Measurements from ENCODE around the gene PEX14. TPM values are rescaled to one million over a fixed set of nuclear protein-coding genes. Genes with fewer than 3 reads are reported as not detected.
"Not testable (repeated sequence)": the region's sequence is repeated elsewhere in the genome, so short reads cannot be mapped to it uniquely, and the experiment has no call there.

Gene PEX14
- total RNA-seq, 2 donors from 2014 or later, result 22.3 to 22.7 TPM

GRCh38 chr1:10444795-10445397 is 29.9 kb upstream of the PEX14 start:
- ATAC-seq (peak in 1 of 2 donors; percentile 47), DNase-seq (ENCODE audit: low spot score in 2 of 2) (no peak)
- Mint-ChIP-seq H3K36me3 (no peaks in the 10 kb centered on the region), H3K9me3 (no peaks in the 10 kb centered on the region), H3K27ac (peak overlapping the region in 1 of 2 donors; percentile 35)

GRCh38 chr1:10446790-10447422 is 27.8 kb upstream of the PEX14 start:
- no peak for ATAC-seq
- no peak overlapping the region for H3K27ac Mint-ChIP-seq
- DNase-seq (ENCODE audit: low spot score in 2 of 2), result no peak
- H3K9me3 Mint-ChIP-seq, result no peaks in the 10 kb centered on the region
- no peaks in the 10 kb centered on the region for H3K36me3 Mint-ChIP-seq

GRCh38 chr1:10449751-10450150 is 25.0 kb upstream of the PEX14 start, which contains the start of gene CORT:
TSS of gene CORT (plus strand) at chr1:10450031. CDS start at chr1:10450224, 193 bp downstream.
- ATAC-seq (no peak), DNase-seq (ENCODE audit: low spot score in 2 of 2) (no peak)
- Mint-ChIP-seq H3K27ac (no peak within 1 kb of the TSS), H3K36me3 (no peaks in the 10 kb centered on the region), H3K9me3 (no peaks in the 10 kb centered on the region)

- peak in 1 of 2 donors; percentile 22 for ATAC-seq
- no peak overlapping the region for H3K27ac Mint-ChIP-seq
- H3K36me3 Mint-ChIP-seq, result no peaks in the 10 kb centered on the region
- no peaks in the 10 kb centered on the region for H3K9me3 Mint-ChIP-seq
- no peak for DNase-seq (ENCODE audit: low spot score in 2 of 2)
These were observed 24.5 kb upstream of the PEX14 start for GRCh38 chr1:10450156-10450814.

GRCh38 chr1:10450836-10451235 is 23.9 kb upstream of the PEX14 start:
- H3K36me3 Mint-ChIP-seq, result no peaks in the 10 kb centered on the region
- no peak for ATAC-seq
- H3K9me3 Mint-ChIP-seq, result no peaks in the 10 kb centered on the region
- H3K27ac Mint-ChIP-seq, result no peak overlapping the region
- no peak for DNase-seq (ENCODE audit: low spot score in 2 of 2)

GRCh38 chr1:10451287-10451686 is 23.5 kb upstream of the PEX14 start:
- H3K27ac Mint-ChIP-seq, result no peak overlapping the region
- no peaks in the 10 kb centered on the region for H3K36me3 Mint-ChIP-seq
- no peak for DNase-seq (ENCODE audit: low spot score in 2 of 2)
- no peak for ATAC-seq
- H3K9me3 Mint-ChIP-seq, result no peaks in the 10 kb centered on the region

- no peaks in the 10 kb centered on the region for H3K9me3 Mint-ChIP-seq
- H3K27ac Mint-ChIP-seq, result no peak overlapping the region
- ATAC-seq (no peak), DNase-seq (ENCODE audit: low spot score in 2 of 2) (no peak)
- peaks cover 0 to 3% of the 10 kb centered on the region in 2 donors for H3K36me3 Mint-ChIP-seq
These were observed 18.7 kb upstream of the PEX14 start for GRCh38 chr1:10456048-10456447.

GRCh38 chr1:10456661-10457060 is 18.1 kb upstream of the PEX14 start:
- H3K27ac Mint-ChIP-seq, result no peak overlapping the region
- ATAC-seq (no peak), DNase-seq (ENCODE audit: low spot score in 2 of 2) (no peak)
- H3K36me3 Mint-ChIP-seq, result peaks cover 0 to 10% of the 10 kb centered on the region in 2 donors
- no peaks in the 10 kb centered on the region for H3K9me3 Mint-ChIP-seq

GRCh38 chr1:10457462-10457861 is 17.3 kb upstream of the PEX14 start:
- DNase-seq (ENCODE audit: low spot score in 2 of 2); H3K9me3 Mint-ChIP-seq; ATAC-seq; H3K27ac Mint-ChIP-seq: not testable (repeated sequence)
- H3K36me3 Mint-ChIP-seq, result peaks cover 0 to 10% of the 10 kb centered on the region in 2 donors

GRCh38 chr1:10457875-10458274 is 16.9 kb upstream of the PEX14 start:
- Mint-ChIP-seq H3K36me3 (peaks cover 0 to 10% of the 10 kb centered on the region in 2 donors), H3K27ac (no peak overlapping the region), H3K9me3 (no peaks in the 10 kb centered on the region)
- DNase-seq (ENCODE audit: low spot score in 2 of 2) (no peak), ATAC-seq (no peak)

- Mint-ChIP-seq H3K36me3 (peaks cover 6 to 10% of the 10 kb centered on the region in 2 donors), H3K9me3 (no peaks in the 10 kb centered on the region), H3K27ac (no peak overlapping the region)
- no peak for ATAC-seq
- no peak for DNase-seq (ENCODE audit: low spot score in 2 of 2)
These were observed 15.6 kb upstream of the PEX14 start for GRCh38 chr1:10459184-10459583.

- Mint-ChIP-seq H3K36me3 (peaks cover 9 to 13% of the 10 kb centered on the region in 2 donors), H3K9me3 (no peaks in the 10 kb centered on the region), H3K27ac (no peak overlapping the region)
- no peak for ATAC-seq
- no peak for DNase-seq (ENCODE audit: low spot score in 2 of 2)
These were observed 7.7 kb upstream of the PEX14 start for GRCh38 chr1:10467078-10467477.

- Mint-ChIP-seq H3K27ac (no peak overlapping the region), H3K36me3 (peaks cover 20 to 23% of the 10 kb centered on the region in 2 donors), H3K9me3 (no peaks in the 10 kb centered on the region)
- ATAC-seq, result no peak
- DNase-seq (ENCODE audit: low spot score in 2 of 2), result no peak
These were observed 4.7 kb upstream of the PEX14 start for GRCh38 chr1:10470043-10470442.

GRCh38 chr1:10471411-10472219 is 3.1 kb upstream of the PEX14 start:
- Mint-ChIP-seq H3K9me3 (no peaks in the 10 kb centered on the region), H3K27ac (peak overlapping the region; percentile 94 to 99), H3K36me3 (peaks cover 23 to 30% of the 10 kb centered on the region in 2 donors)
- ATAC-seq, result no peak
- DNase-seq (ENCODE audit: low spot score in 2 of 2), result peak in 1 of 2 donors; percentile 12

GRCh38 chr1:10472220-10473144 is 2.3 kb upstream of the PEX14 start, which contains the start of gene DFFA:
TSS of gene DFFA (minus strand) at chr1:10472529. CDS start at chr1:10472458, 71 bp downstream.
- ATAC-seq (peak; percentile 82 to 87), DNase-seq (ENCODE audit: low spot score in 2 of 2) (peak; percentile 83 to 90)
- Mint-ChIP-seq H3K36me3 (peaks cover 23 to 30% of the 10 kb centered on the region in 2 donors), H3K27ac (peak within 1 kb of the TSS; percentile 94 to 99), H3K9me3 (no peaks in the 10 kb centered on the region)

Data from activated naive CD4-positive, alpha-beta T cell treated with anti-CD3 and anti-CD28 coated beads, Interleukin-2, amount 50 U/mL, for 72 hours (primary cell).